Mesenchymal stem cell (in vitro differentiated cells and primary cell): ENCODE measurements around the gene HDHD5.
A peak's percentile ranks its signal among the peaks of the same experiment; 100 is the strongest.

ENCODE experiments used
- DNase-seq: peaks from one replicate; pipeline ENCODE4 v3.0.0-alpha.2; 2013
- H2AFZ ChIP-seq: one replicate; pipeline ENCODE4 v1.6.1; 2013; ENCODE audit warnings: low read depth, mild to moderate bottlenecking, control low read depth, inconsistent platforms, low read length, moderate library complexity
- H2AK5ac ChIP-seq: 2 replicates; pipeline ENCODE4 v1.6.1; 2013; ENCODE audit warnings: low read length, moderate library complexity, mild to moderate bottlenecking, inconsistent platforms; ENCODE audit not compliant: severe bottlenecking
- H2BK120ac ChIP-seq: one replicate; pipeline ENCODE4 v1.6.1; 2013; ENCODE audit warnings: low read depth, mild to moderate bottlenecking, inconsistent platforms, low read length, moderate library complexity
- H2BK12ac ChIP-seq, 2 experiments: one replicate each; pipeline ENCODE4 v1.6.1; 2013; ENCODE audit warnings: inconsistent platforms in 2 of 2, low read length in 2 of 2, mild to moderate bottlenecking in 2 of 2, moderate library complexity in 2 of 2, control low read depth in 1 of 2
- H2BK15ac ChIP-seq: one replicate; pipeline ENCODE4 v1.6.1; 2013; ENCODE audit warnings: mild to moderate bottlenecking, low read depth, inconsistent platforms; ENCODE audit not compliant: poor library complexity, severe bottlenecking
- H2BK5ac ChIP-seq: 2 replicates; pipeline ENCODE4 v1.6.1; 2013; ENCODE audit warnings: low read depth, mild to moderate bottlenecking, low read length, control low read depth, inconsistent platforms; ENCODE audit not compliant: poor library complexity, severe bottlenecking
- H3K14ac ChIP-seq, 2 experiments: one replicate each; pipeline ENCODE4 v1.6.1; 2013; ENCODE audit warnings: inconsistent platforms in 2 of 2, low read length in 2 of 2, control low read depth in 1 of 2, mild to moderate bottlenecking in 1 of 2, moderate library complexity in 1 of 2
- H3K18ac ChIP-seq, 2 experiments: one replicate each; pipeline ENCODE4 v1.6.1; 2013; ENCODE audit warnings: inconsistent platforms in 2 of 2, low read length in 2 of 2, control low read depth in 1 of 2, low read depth in 1 of 2, mild to moderate bottlenecking in 1 of 2
- H3K23ac ChIP-seq, 2 experiments: one replicate each; pipeline ENCODE4 v1.6.1; 2013; ENCODE audit warnings: inconsistent platforms in 2 of 2, low read length in 2 of 2, mild to moderate bottlenecking in 2 of 2, moderate library complexity in 2 of 2, control low read depth in 1 of 2
- H3K27ac ChIP-seq: 2 replicates; pipeline ENCODE4 v1.5.1; 2013; ENCODE audit warnings: mild to moderate bottlenecking, moderate library complexity, low read length, control low read depth, inconsistent platforms; ENCODE audit not compliant: poor library complexity, severe bottlenecking
- H3K27me3 ChIP-seq, 2 experiments: 2 replicates each; pipeline versions ENCODE4 v1.6.1 to v1.7.0; 2013; ENCODE audit warnings: low read length in 2 of 2, mild to moderate bottlenecking in 2 of 2, moderate library complexity in 2 of 2, control low read depth in 1 of 2, inconsistent platforms in 1 of 2; ENCODE audit not compliant: control insufficient read depth in 1 of 2, insufficient read depth in 1 of 2
- H3K36me3 ChIP-seq, 2 experiments: 2 replicates each; pipeline versions ENCODE4 v1.6.1 to v1.7.0; 2013; ENCODE audit warnings: low read length in 2 of 2, control low read depth in 1 of 2, inconsistent platforms in 1 of 2, low read depth in 1 of 2, mild to moderate bottlenecking in 1 of 2; ENCODE audit not compliant: insufficient read depth in 2 of 2, control insufficient read depth in 1 of 2
- H3K4ac ChIP-seq, 2 experiments: one replicate each; pipeline ENCODE4 v1.6.1; 2013; ENCODE audit warnings: inconsistent platforms in 2 of 2, low read length in 2 of 2, mild to moderate bottlenecking in 2 of 2, moderate library complexity in 2 of 2, control low read depth in 1 of 2, low read depth in 1 of 2
- H3K4me1 ChIP-seq: 2 replicates; pipeline ENCODE4 v1.6.1; 2013; ENCODE audit warnings: low read depth, low read length, control low read depth; ENCODE audit not compliant: control insufficient read depth, insufficient read depth
- H3K4me2 ChIP-seq: 2 replicates; pipeline ENCODE4 v1.6.1; 2013; ENCODE audit warnings: low read length, mild to moderate bottlenecking, inconsistent platforms; ENCODE audit not compliant: poor library complexity, severe bottlenecking
- H3K4me3 ChIP-seq, 2 experiments: 2 replicates each; pipeline versions ENCODE4 v1.5.1 to v1.7.0; 2013; ENCODE audit warnings: low read length in 2 of 2, mild to moderate bottlenecking in 2 of 2, control low read depth in 1 of 2, low read depth in 1 of 2; ENCODE audit not compliant: insufficient read depth in 1 of 2
- H3K79me1 ChIP-seq: replicated peaks from 2 replicates; pipeline ENCODE4 v1.6.1; 2013; ENCODE audit warnings: mild to moderate bottlenecking, control low read depth, low read length, inconsistent platforms; ENCODE audit not compliant: poor library complexity, severe bottlenecking
- H3K9ac ChIP-seq: 2 replicates; pipeline ENCODE4 v1.7.0; 2013; ENCODE audit warnings: mild to moderate bottlenecking, low read length, moderate library complexity
- H3K9me3 ChIP-seq: 2 replicates; pipeline ENCODE4 v1.7.0; 2013; ENCODE audit warnings: mild to moderate bottlenecking, low read length; ENCODE audit not compliant: control insufficient read depth
- H4K8ac ChIP-seq: one replicate; pipeline ENCODE4 v1.6.1; 2013; ENCODE audit warnings: inconsistent platforms, mild to moderate bottlenecking, low read length, moderate library complexity
- H4K91ac ChIP-seq: one replicate; pipeline ENCODE4 v1.6.1; 2013; ENCODE audit warnings: mild to moderate bottlenecking, low read length, inconsistent platforms
- WGBS: methylation state at CpG from one replicate; pipeline ENCODE4 v1.1.7; 2013; ENCODE audit warnings: mixed read lengths; 5-methylcytosine and 5-hydroxymethylcytosine counted together

Gene HDHD5

DNA sequence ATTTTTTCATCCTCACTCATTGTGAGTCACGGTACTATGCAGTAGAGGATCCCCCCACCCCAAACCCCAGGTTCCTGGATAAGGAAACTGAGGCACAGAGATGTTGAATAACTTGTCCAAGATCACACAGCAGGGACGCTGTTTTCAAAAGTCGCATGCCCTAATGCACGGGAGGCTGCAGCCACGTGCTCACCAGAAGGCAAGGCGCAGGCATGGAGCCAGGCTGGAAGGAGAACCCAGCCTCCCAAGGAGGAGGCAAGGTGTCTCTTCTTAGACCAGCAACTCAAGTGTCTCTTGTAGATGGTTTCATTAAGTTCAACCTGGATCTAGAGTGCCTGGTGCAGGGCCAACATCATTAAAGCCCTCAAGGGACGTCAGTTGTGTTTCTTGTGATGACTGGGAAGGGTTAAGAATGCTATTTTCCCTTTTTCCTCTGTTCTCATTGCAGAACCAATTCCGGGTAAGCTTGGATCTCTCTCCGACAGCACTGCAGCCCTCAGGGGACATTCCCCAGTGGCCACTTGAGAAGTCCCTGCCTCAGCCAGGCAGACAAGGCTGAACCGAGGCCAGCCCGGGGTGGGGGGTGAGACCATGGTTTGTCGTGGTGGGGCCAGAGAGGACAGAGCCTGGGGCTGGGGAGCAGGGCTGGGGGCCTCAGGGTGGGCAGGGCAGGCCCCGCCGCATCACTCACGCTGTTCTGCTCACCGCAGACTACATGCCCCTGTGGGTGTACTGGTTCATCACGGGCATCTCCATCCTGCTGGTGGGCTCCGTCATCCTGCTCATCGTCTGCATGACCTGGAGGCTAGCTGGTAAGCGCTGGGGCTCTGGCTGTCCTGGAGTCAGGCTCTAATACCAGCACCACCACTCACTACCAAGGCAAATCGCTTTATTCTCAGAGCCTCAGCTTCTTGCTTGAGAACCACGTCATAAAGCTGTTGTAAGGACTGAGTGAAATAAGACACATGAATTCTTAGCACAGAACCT lies 53.6 kb downstream of the HDHD5 start:
- Histone ChIP-seq H3K4me3 (no peak overlapping the region), H3K36me3 (peaks cover 75 to 88% of the 10 kb centered on the region in 2 experiments), H3K27ac (no peak overlapping the region), H2AFZ (no peak overlapping the region), H2BK15ac (no peak overlapping the region), H3K23ac (no peak overlapping the region), H3K4me1 (no peaks in the 10 kb centered on the region), H2BK12ac (no peak overlapping the region), H3K9me3 (no peaks in the 10 kb centered on the region), H3K27me3 (no peaks in the 10 kb centered on the region), H3K4ac (no peak overlapping the region), H2AK5ac (no peak overlapping the region), H4K91ac (no peak overlapping the region), H4K8ac (no peak overlapping the region), H2BK120ac (no peak overlapping the region), H3K14ac (no peak overlapping the region), H3K79me1 (no peaks in the 10 kb centered on the region), H2BK5ac (no peak overlapping the region), H3K18ac (no peak overlapping the region), H3K9ac (no peak overlapping the region), H3K4me2 (no peak overlapping the region)
- no peak for DNase-seq
- 92% methylated on average over 22 of the region's 22 CpGs for WGBS

DNA sequence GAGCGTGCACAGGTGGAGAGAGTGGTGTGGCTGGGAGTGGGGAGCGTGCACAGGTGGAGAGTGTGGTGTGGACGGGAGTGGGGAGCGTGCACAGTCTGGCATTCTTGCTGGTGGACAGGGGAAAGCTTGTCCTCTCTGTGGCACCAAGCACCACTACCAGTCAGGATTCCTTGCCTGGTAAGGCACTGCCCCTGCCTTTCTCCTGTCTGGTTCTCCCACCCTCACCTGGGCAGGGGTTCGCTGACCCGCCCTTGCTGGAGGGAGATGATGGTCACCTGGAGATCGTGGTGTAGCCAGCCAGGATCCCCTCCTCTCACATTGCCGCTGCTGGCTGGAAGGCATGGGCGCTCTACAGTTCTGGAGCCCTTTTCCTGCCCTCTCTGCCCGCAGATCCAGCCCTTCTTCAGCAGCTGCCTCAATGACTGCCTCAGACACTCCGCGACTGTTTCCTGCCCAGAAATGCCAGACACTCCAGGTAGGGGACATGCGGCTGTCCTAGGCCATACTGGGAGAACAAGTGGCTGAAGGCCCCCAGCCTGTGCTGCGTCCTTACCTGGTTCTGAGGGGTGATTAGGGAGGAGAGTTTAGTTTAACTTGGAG lies 54.6 kb downstream of the HDHD5 start:
- no peaks in the 10 kb centered on the region for H3K9me3 ChIP-seq
- H2BK15ac ChIP-seq: no peak overlapping the region
- no peaks in the 10 kb centered on the region for H3K79me1 ChIP-seq
- no peak overlapping the region for H2AFZ ChIP-seq
- no peak overlapping the region for H3K9ac ChIP-seq
- 95% methylated on average over 12 of the region's 14 CpGs for WGBS
- no peak overlapping the region for H3K23ac ChIP-seq
- H3K4me2 ChIP-seq: no peak overlapping the region
- H3K27me3 ChIP-seq: no peaks in the 10 kb centered on the region
- H2BK120ac ChIP-seq: no peak overlapping the region
- no peak overlapping the region for H3K4ac ChIP-seq
- H2BK5ac ChIP-seq: no peak overlapping the region
- H2AK5ac ChIP-seq: no peak overlapping the region
- H4K8ac ChIP-seq: no peak overlapping the region
- DNase-seq: no peak
- H3K14ac ChIP-seq: no peak overlapping the region
- no peak overlapping the region for H2BK12ac ChIP-seq
- H4K91ac ChIP-seq: no peak overlapping the region
- peaks cover 74 to 91% of the 10 kb centered on the region in 2 experiments for H3K36me3 ChIP-seq
- no peak overlapping the region for H3K4me3 ChIP-seq
- H3K4me1 ChIP-seq: no peaks in the 10 kb centered on the region
- H3K27ac ChIP-seq: no peak overlapping the region
- no peak overlapping the region for H3K18ac ChIP-seq

DNA sequence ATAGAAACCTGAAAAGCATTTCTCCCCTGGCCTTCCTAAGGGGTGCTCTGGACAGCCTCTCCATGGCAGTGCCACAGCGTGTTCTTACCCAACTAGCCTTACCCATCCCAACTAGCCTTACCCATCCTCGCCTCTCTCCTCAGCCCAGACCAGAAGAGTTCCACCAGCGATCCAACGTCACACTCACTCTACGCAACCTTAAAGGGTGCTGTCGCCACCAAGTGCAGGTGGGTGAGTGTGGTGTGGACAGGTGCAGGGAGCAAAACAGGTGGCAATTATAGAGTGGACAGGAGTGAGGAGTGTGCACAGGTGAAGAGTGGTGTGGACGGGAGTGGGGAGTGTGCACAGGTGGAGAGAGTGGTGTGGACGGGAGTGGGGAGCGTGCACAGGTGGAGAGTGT lies 55.7 kb downstream of the HDHD5 start:
- Histone ChIP-seq H3K14ac (peak overlapping the region in 1 of 2 experiments; percentile 7), H2AK5ac (no peak overlapping the region), H2BK12ac (no peak overlapping the region), H4K8ac (no peak overlapping the region), H3K4me2 (no peak overlapping the region), H4K91ac (no peak overlapping the region), H2BK120ac (no peak overlapping the region), H3K9me3 (no peaks in the 10 kb centered on the region), H3K4me3 (no peak overlapping the region), H3K4me1 (no peaks in the 10 kb centered on the region), H3K9ac (no peak overlapping the region), H3K18ac (no peak overlapping the region), H3K27ac (no peak overlapping the region), H3K36me3 (peaks cover 74 to 91% of the 10 kb centered on the region in 2 experiments), H3K27me3 (no peaks in the 10 kb centered on the region), H2AFZ (no peak overlapping the region), H3K4ac (no peak overlapping the region), H2BK5ac (no peak overlapping the region), H2BK15ac (no peak overlapping the region), H3K23ac (no peak overlapping the region), H3K79me1 (peaks cover 3% of the 10 kb centered on the region)
- DNase-seq: no peak
- 96% methylated on average over 8 of the region's 9 CpGs for WGBS

DNA sequence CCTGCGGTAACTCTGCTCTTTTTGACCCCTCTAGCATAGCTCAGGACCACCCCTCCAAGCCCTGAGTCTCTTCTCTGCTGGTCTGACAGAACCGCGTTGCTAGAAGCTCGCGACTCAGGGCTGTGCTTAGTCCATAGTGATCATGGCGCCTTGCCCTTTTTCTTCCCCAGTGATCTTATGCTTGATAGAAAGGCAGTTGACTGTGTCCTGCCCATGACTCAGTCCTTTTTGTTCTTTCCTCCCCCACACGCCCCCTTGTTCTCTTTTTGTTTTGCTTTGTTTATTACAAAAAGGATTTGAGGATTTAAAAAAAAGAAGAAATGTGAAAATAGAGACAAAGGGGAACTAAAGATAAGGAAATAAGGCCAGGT lies 56.8 kb downstream of the HDHD5 start:
- Histone ChIP-seq H3K79me1 (peaks cover 5% of the 10 kb centered on the region), H3K27me3 (no peaks in the 10 kb centered on the region), H2BK5ac (no peak overlapping the region), H3K14ac (no peak overlapping the region), H4K8ac (no peak overlapping the region), H3K4me2 (no peak overlapping the region), H3K9me3 (no peaks in the 10 kb centered on the region), H2BK120ac (no peak overlapping the region), H3K36me3 (peaks cover 76 to 92% of the 10 kb centered on the region in 2 experiments), H3K18ac (no peak overlapping the region), H2AFZ (no peak overlapping the region), H3K27ac (no peak overlapping the region), H3K4me3 (no peak overlapping the region), H2BK12ac (no peak overlapping the region), H2BK15ac (no peak overlapping the region), H3K23ac (no peak overlapping the region), H3K9ac (no peak overlapping the region), H3K4ac (no peak overlapping the region), H4K91ac (no peak overlapping the region), H2AK5ac (no peak overlapping the region), H3K4me1 (no peaks in the 10 kb centered on the region)
- no peak for DNase-seq
- WGBS: 98% methylated on average over 6 of the region's 7 CpGs
